HG02870 (cell line): Measurements from ENCODE around the gene PEX10.
A peak's percentile ranks its signal among the peaks of the same experiment; 100 is the strongest.

ENCODE experiments used
- ATAC-seq: cut with Tn5 transposase; IDR thresholded peaks from one replicate; pipeline ENCODE4 v1.9.1; 2021; ENCODE audit warnings: mild to moderate bottlenecking, moderate library complexity; ENCODE audit not compliant: unreplicated experiment

The PEX10 gene

GRCh38 chr1:2426540-2426939 is 14.2 kb upstream of the PEX10 start:
- ATAC-seq: no peak

GRCh38 chr1:2425892-2426291 is 13.5 kb upstream of the PEX10 start:
- no peak for ATAC-seq

DNA sequence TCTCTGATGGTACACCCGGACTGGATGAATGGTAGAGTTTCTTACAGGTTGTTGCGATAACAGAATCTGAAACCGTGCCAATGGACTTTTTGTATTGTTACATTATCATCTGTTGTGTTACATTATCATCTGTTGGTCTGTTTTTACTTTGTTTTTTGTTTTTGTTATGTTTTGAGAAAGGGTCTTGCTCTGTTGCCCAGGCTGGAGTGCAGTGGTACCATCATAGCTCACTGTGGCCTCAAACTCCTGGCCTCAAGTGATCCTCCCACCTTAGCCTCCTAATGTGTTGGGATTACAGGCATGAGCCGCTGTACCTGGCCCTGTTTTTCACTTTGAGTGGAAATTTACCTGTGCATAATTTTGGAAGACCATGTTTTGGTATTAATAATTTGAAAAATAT is 10.2 kb upstream of the PEX10 start:
- ATAC-seq: no peak

- no peak for ATAC-seq
Measured at GRCh38 chr1:2419416-2419815, 7.1 kb upstream of the PEX10 start.

GRCh38 chr1:2418791-2419320 is 6.5 kb upstream of the PEX10 start:
- ATAC-seq: no peak

DNA sequence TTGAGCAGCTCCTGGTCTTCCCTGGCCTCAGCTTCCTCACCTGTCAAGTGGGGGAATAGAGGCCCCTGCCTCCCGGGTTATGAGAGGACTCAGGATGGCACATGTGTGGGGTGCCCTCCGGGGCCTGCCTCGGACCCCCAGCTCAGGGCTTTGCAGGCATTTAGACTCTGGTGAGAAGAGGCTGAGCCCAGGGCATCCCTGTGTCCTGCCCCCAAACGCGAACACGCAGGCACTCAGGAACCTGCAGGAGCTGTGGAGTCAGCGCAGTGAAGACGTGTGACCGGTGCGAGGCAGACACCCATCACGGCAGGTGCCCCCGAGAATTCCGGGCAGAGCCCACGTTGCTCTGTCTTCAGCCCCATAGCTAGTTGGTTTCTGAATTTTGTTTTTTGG is 5.5 kb upstream of the PEX10 start:
- ATAC-seq: no peak

DNA sequence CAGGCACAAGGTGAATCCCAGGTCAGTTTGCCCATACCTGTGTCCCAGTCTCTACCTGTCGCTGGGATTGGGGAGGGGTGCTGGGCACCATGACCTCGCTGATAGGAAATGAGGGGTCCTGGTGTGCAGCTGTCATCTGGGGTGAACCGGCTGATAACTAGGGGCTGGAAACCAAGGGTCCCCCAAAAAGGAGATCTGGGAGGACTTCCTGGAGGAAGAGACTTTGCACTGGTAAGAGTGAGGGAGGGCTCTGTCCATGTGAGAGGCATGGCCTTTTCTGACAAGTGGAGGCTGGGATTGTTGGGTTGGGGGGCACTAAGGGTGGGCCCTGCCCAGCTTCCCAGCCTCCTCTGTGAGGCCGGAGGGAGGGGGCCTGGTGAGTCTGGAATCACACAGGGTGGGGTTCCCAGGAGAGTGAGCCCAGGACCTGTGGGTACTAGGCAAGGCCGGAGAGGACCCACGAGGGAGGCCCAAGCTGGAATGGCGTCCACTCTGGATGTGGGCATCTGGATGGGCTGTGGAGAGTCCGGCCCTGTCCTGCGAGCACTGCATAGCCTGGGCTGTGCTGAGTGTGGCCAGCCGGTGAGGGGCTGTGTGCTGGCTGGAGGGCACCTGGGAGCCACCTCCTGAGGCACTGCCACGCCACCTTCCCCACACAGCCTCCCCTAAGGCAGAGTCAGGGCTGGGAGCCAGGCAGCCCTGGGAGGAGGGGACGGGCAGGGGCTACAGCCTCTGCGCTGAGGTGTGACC is 4.9 kb upstream of the PEX10 start:
- no peak for ATAC-seq

- ATAC-seq: no peak
Measured at GRCh38 chr1:2416403-2416802, 4.0 kb upstream of the PEX10 start.

GRCh38 chr1:2415801-2416208 is 3.4 kb upstream of the PEX10 start:
- no peak for ATAC-seq

DNA sequence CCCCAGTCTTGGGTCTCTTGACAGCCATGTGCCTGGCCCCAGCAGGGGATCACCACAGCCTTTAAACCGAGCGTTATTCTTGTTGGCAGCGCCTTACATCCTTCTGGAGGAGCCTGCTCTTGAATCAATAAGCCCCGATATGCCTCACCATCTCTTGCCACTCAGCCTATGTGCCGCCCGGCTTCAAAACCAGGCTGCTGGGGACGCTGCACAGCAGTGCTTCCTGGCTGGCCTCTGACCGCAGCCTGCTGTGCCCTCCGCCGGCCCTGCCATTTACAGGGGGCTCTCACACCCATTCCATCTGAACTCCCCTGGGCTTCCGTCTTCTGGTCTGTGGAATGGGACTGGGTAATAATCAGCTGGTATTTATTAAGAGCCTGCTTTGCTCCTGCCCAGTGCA is 3.0 kb upstream of the PEX10 start:
- no peak for ATAC-seq

DNA sequence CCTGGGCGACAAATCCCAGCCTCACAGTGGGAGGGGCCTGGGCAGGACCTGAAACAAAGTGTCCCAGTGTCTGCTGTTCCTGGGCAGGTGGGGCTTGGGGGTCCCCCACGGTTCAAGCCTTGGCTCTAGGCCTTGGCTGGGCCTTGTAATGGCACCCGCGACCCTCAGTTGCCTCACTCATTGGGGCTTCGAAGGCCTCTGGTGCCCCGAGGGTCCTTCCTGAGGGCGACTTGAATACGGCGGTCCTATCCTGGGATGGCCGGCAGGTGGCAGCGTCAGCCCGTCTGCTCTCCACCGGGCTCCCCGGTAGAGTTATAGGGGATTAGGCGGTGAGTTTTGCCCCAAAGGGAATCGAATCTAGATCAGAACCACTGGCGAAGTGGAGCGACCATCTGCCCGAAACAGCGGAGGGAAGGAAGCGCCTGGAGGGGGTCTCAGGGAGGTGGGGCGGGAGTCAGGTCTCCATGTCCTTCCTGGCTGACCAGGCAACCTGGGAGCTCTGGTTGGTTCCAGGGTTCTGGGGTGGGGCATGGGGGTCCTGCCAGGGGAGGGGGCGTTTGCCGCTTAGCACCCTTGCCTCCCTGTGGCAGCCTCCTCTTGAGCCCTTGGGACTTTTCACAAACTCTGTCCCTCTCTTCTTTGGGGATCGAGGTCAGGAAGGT is 2.1 kb upstream of the PEX10 start:
- no peak for ATAC-seq

DNA sequence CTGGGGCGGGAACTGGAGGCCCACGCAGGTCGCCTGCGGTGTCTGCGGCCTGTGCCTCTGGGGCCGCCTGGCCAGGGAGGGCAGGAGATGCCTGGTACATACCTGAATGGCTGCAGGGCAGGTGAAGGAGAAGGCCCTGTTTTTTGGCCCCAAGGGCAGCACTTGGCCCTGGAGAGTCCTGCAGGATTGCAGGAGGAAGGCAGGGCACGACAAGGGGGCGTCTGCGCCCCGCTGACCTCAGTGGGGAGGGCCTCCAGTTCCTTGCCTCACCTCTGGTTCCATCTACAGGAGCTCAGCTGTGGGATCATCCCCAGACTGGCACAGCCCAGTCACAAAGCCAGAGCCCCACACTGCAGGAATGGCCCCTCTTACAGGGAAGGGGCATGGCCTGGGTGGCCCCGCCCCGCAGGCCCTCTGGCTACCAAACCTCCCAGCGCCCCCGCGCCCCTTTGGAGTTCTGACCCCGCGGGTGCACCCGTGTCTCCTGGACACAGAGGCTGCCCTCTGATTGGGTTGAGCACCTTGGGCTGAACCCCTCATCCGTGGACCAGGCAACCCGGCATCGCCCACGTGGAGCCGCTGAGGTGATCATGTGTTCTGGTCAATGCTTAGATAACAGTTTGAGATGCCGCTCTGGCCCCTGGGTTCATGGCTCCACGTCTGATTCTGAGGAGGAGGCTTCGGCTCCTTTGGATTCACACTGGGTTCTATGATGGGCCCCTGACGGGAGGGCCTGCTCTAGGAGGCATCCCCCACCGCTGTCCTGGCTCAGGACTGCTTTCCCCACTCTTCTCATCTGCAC is 1.3 kb upstream of the PEX10 start:
- ATAC-seq: no peak

GRCh38 chr1:2412773-2413494 is 570 bp upstream of the PEX10 start:
- peak; percentile 14 for ATAC-seq

DNA sequence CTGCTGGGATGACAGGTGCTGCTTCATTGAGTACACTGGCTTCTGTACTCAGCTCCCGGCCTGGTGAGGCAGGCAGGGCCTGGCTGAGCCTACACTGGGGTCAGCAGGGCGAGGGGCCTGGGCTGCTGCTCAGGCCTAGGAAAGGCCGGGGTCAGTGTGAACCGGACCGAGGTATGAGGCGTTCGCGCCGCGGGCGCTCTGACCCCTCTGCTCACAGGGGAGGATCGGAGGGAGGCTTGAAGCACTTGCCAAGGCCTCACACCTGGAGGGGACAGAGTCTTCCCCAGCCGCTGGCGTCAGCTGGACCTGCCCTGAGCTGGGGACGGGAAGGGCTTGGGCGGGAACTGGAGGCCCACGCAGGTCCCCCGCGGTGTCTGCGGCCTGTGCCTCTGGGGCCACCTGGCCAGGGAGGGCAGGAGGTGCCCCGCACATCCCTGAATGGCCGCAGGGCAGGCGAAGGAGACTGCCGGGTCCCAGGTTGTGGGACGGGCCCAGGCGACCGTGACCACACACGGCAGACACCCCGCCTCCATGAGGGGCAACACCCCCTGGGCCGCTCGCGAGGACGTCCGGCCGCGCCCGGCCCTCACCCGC is 466 bp downstream of the PEX10 start:
- ATAC-seq: peak; percentile 10

DNA sequence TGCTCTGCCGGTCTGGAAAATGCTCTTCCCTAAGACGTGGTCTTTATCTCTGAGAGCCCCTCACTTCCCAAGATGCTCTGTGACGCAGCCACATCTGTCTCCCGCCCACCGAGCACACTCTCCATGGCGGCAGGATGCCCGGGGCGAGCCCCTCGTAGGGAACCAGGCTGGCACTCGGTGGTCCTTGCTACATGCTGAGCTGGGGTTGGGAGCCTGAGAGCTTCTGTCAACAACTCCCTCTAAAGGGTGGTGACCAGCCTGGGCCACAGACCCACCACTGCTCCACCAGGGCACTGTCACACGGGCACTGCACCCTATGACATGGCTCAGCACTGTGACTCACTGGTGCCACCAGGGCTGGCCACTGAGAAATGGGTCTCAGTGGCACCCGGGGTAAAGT is 2.6 kb downstream of the PEX10 start:
- ATAC-seq: no peak

DNA sequence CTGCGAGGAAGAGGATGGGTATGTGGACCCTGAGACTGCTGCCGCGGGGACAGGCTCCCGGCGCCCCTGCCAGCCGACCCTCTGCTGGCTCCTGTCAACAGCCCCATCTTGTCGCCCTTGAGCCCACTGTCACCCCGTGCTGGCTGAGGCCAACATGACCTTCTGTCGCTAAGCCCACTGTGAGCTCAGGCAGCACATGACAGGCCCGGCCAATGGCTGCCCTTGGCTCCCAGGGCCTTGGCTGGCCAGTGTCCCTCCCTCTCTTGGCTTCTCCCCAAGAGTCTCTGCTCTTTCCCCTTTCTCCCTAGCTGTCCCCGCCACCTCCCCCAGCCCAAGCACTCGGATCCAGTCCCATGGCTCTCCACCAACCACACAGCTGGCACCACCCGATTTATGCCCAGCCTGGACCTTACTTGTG is 3.5 kb downstream of the PEX10 start:
- no peak for ATAC-seq

DNA sequence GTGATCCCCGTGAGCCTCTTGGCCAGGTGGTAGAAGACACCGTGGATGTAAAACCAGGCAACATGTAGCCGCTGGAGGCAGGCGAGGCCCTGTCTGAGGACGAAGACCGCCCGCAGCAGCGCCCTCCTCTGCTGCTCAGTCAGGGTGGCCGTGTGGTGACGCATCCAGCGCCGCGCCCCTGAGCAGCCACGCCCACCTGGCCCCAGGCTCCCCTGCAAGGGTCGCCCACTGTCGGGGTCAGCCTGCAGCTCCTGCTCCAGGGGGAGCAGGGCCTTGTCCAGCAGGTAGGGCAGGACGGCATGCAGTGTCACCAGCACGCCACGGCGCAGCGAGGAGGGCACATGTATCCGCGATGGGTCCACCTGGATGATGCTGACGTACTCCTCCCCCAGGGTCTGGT is 3.9 kb downstream of the PEX10 start:
- ATAC-seq: no peak

DNA sequence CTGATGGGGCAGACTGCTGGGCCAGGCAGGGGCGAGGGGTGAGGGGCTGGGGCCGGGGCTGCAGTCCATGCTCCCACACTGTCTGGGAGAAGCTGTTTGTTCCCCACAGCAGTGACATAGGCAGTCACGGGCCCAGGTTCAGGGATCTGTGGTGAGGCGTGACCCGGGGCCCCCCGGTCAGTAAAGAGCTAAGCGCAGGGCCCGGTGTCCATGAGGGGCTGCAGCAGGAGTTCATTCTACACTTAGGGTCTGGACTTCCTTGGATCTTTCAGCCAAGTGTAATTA is 4.4 kb downstream of the PEX10 start:
- no peak for ATAC-seq

DNA sequence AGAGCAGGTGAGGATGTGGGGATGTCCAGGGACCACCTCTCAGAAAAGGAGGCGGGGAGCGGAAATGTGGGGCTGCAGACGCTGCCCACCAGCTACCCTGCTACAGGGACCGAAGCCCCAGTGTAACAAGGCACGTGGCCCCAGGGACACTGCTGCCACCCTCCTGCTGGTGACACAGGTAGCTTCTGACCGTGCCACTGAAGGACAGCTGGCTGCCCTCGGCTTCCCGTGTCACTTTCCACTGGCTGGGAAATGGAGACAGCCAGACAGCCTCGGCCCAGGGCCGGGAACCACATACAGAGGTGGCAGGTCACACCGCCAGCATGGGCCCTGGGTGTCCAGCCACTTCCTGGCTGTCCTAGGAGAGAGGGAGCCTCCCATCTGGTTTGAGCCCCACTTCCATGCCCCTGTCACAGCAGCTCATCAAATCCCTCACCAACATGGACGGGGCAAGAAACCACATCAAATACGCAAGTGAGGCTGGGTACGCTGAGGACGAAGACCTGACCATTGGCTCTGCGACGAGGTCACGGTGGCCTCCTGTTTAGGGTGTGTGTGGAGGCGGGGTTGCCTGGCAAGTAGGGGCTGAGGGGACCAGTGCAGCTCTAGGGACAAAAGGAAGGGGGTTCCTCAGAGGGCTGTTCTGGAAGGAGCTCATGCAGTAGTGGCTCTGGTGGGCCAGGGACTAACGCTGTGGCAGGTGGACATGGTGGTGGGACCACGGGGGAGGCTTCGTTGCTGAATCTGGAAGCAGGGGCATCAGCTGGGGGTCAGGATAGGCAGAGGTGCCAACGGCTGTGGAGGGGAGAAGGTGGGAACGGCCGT is 5.0 kb downstream of the PEX10 start:
- ATAC-seq: no peak

DNA sequence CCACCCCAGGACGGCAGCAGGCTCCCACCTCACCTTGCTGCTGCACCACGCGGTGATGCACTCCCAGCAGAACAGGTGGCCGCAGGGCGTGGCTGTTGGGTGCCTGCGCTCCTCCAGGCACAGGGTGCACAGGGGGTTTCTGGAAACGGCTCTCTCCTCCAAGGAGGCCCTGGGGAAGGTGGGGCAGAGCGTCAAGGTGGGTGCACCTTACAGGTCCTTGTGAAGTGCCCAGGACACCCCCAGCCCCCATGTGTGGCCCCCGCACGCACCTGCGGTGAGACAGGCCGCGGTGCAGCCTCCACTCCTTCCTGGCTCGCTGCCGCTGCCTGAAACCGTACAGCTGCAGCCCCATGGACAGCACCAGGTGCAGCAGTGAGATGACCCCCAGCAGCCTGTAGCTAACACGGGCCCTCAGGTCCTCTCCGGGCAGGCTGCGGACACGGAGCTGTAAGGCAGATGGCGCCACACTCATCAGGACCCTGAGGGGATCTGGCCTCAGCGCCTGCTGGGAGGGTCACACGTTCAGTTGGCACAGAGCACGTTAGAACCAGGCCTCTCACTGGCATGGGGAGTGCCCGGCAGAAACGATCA is 5.8 kb downstream of the PEX10 start:
- no peak for ATAC-seq
